ENCODE data around the gene CNOT6.

CNOT6 gene

DNA sequence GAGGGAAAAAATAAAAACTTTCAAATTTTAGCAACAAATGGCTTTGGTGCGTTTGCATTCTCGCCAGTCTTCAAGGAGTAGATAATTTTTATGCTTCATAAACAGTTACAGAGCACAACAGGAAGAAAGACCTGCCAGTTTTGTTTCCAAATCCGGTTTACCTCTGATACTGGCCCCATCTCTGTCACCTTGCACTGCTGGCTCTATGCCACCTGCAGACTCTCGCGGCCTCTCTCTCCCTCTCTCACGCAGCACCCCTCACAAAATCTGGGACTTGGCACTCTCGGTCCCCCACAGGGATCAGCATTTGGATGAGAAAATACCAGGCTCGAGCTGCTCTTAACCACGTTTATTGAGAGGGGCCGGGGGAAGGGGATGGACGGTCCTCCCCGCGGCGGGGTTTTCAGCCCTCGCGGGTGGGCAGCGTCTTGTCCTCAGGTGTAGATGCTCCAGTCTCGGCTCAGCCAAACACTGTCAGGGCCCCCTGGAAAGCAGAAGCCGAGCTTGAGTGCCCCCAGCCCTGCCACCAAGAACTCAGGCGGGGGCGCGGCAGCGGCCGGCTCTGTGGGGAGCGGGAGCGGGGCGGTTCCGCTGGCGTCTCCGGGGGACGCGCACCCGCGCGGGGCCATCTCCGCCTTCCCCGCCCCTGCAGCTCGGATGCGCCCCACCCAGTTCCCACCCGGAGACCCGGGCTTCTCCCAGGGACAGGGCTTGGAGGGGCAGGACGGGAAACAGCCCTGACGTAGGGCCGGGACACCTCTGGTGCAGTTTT lies 95.8 kb downstream of the CNOT6 start:
- DNase-seq (ENCODE audit: low read depth in 2 of 2), result no peak
- TF ChIP-seq, protein P1, sequence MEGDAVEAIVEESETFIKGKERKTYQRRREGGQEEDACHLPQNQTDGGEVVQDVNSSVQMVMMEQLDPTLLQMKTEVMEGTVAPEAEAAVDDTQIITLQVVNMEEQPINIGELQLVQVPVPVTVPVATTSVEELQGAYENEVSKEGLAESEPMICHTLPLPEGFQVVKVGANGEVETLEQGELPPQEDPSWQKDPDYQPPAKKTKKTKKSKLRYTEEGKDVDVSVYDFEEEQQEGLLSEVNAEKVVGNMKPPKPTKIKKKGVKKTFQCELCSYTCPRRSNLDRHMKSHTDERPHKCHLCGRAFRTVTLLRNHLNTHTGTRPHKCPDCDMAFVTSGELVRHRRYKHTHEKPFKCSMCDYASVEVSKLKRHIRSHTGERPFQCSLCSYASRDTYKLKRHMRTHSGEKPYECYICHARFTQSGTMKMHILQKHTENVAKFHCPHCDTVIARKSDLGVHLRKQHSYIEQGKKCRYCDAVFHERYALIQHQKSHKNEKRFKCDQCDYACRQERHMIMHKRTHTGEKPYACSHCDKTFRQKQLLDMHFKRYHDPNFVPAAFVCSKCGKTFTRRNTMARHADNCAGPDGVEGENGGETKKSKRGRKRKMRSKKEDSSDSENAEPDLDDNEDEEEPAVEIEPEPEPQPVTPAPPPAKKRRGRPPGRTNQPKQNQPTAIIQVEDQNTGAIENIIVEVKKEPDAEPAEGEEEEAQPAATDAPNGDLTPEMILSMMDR (IDR thresholded peaks at IDR 0.05; ENCODE audit: low read depth, low read length), result no peak
- no peak overlapping the region for H3K4me3 ChIP-seq (replicated peaks in 1 of 2; ENCODE audit: low read depth in 2 of 2, low read length in 2 of 2)

DNA sequence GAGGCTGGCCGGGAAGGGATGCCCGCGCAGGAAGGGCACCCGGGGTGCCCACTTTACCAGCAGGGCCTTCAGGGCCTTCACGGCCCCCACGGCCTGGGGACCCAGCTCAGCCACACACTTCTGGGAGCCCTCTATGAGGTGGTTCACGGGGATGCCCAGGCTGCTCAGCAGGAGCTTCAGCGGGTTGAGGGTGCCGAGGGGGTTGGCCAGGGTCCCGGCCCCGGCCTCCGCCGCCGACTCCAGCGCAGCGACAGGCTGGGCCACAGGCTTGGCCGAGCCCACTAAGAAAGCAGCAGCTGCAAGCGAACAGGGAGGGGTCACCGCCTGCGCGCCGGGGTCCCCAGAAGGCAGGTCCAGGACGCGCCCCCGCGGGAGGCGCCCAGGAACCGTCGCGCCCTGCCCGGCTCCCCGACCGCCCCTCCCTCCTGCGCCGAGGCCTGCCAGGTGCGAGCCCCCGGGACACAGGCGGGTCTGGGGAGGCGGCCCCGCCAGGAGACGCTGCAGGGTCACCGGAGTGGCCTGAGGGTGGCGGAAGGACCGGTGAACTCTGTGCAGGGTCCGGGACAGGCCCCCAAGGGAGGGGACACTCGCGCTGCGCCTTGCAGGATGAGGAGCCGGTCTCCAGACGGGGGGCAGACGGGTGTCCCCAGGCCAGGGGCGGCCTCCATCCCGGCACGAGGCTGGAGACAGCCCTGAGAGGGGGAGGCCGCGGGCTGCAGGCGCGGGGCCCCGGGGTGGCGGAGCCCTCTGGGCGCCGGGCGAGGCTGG lies 96.5 kb downstream of the CNOT6 start:
- TF ChIP-seq, protein P1 (IDR thresholded peaks at IDR 0.05; ENCODE audit: low read depth, low read length), result no peak
- DNase-seq (ENCODE audit: low read depth in 2 of 2), result no peak
- H3K4me3 ChIP-seq (replicated peaks in 1 of 2; ENCODE audit: low read depth in 2 of 2, low read length in 2 of 2), result no peak overlapping the region

DNA sequence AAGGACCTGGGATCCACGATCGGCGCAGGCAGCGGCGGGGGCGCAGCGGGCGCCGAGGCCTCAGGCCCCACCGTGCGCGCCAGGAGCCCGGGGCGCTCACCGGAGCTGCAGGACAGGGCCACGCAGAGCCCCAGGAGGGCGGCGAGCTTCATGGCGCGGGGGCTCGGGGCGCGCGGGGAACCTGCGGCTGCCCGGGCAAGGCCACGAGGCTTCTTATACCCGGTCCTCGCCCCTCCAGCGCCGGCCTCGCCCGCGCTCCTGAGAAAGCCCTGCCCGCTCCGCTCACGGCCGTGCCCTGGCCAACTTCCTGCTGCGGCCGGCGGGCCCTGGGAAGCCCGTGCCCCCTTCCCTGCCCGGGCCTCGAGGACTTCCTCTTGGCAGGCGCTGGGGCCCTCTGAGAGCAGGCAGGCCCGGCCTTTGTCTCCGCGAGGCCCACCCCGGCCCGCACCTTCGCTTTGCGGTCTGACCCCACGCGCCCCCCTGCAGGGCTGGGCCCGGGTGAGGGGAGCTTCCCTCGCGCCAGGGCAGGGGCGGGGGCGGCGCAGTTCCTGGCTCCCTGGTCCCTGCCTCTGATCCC lies 97.2 kb downstream of the CNOT6 start, which contains the start of gene SCGB3A1:
Gene SCGB3A1 (minus strand): TSS at position 189 of the 577 bp plus-strand sequence. CDS start 37 bp downstream, at position 152.
- H3K4me3 ChIP-seq (replicated peaks in 1 of 2; ENCODE audit: low read depth in 2 of 2, low read length in 2 of 2), result no peak within 1 kb of the TSS

DNA sequence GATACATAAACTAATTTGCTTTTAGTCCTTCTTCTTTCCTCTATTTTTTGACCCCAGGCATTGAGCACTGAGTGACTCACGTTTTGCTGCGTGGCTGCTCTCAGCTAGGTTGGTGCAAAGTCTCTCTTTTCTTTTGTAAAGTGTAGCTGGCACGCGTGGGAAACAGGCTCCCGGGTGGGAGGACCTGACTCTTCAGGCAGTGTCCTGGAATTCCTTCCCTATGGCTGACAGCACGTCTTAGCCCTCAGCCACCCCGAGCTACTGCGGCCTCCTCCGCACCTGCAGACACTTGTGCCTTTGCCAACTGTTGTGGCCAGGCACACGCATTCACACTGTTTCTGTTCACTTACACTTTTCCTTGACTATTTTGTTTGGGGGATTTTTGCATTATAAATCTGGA lies 98.0 kb downstream of the CNOT6 start:
- no peak overlapping the region for H3K4me3 ChIP-seq (replicated peaks in 1 of 2; ENCODE audit: low read depth in 2 of 2, low read length in 2 of 2)
- DNase-seq (ENCODE audit: low read depth in 2 of 2), result no peak
- TF ChIP-seq, protein P1 (IDR thresholded peaks at IDR 0.05; ENCODE audit: low read depth, low read length), result no peak

More for the DNA sequence above, 97.2 kb downstream of the CNOT6 start, which contains the start of gene SCGB3A1:
- DNase-seq (ENCODE audit: low read depth in 2 of 2), result peak in 1 of 2 donors; percentile 5
- TF ChIP-seq, protein P1 (IDR thresholded peaks at IDR 0.05; ENCODE audit: low read depth, low read length), result no peak

DNA sequence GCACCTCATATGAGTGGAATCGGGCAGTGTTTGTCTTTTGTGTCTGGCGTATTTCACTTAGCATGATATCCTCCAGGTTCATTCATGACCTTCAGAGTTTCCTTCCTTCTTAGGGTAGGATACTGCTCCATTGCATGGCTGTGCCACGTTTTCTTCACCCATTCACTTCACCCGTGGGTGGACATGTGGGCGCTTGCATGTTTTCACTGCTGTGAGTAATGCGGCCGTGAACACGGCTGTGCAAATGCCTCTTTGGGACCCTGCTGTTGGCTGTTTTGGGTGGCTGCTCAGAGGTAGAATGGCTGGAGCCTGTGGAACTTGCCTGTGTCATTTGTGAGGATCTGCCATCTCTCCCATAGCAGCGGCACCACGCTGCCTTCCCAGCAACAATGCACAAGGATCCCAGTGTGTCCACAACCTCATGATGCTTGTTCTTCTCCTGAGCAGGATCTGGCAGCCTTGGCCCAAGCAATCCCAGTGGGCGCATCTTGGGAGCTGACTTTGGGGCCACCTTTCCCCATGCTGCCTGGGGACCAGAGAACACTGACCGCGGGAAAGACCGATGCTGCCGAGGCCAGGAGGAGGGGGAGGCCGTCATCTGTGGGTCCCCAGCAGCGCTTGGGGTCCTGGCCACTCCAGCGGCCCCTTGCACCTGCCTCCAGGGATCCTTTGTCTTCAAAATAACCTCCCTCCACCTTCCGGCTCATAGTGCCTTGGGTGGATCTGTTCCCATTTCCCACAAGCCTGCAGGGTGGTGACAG lies 99.4 kb downstream of the CNOT6 start:
- DNase-seq (ENCODE audit: low read depth in 2 of 2), result no peak
- H3K4me3 ChIP-seq (replicated peaks in 1 of 2; ENCODE audit: low read depth in 2 of 2, low read length in 2 of 2), result no peak overlapping the region
- TF ChIP-seq, protein P1 (IDR thresholded peaks at IDR 0.05; ENCODE audit: low read depth, low read length), result no peak
